Inferior parietal cortex (tissue), 1 donor: ENCODE measurements around the gene NOM1.

Source experiments
- DNase-seq: peaks from one replicate; pipeline ENCODE4 v3.0.0-alpha.2; 2016; ENCODE audit errors: extremely low spot score

The NOM1 gene

GRCh38 chr7:156985101-156985992 is 35.8 kb downstream of the NOM1 start:
- DNase-seq: no peak

GRCh38 chr7:156986378-156986777 is 36.9 kb downstream of the NOM1 start:
- no peak for DNase-seq

- no peak for DNase-seq
Observed at GRCh38 chr7:156988343-156989185, 39.1 kb downstream of the NOM1 start.

DNA sequence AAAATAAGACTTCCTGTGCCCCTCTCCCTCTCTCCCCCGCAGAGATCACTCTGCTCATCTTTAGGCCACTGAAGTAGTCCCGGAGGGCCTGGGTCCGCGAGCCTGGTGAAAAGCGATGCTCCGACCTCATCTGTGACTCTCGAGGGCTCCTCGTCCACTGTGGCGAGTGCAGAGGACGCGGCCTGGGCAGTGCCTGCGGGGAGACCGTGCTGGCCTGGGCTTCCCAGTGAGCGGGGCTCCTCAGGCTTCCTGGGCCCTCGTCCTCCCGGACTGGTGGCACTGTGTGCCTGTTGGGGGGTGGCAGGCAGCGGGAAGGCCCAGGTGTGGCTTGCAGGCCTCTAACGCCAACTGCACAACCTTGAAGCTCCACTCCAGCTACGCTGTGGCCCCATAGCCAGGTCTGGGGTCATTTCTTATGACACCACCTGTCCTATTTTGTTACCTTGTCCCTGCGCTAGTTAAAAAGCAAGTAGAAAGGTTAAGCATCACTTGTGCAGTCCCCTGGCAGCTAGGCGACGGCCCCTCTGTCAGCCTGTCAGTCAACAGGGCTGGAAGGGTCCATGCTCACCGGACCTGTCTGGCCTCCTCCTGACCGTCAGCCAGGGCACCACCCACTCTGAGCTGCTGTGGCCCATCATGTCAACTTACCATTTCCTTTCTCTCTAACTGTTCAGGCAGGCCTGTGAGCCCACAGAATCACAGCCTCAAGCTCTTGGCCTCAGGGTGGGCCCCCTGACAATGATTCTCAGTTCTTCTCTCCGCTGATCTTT is 40.4 kb downstream of the NOM1 start:
- DNase-seq: no peak

GRCh38 chr7:156993021-156993924 is 43.8 kb downstream of the NOM1 start:
- DNase-seq: no peak

DNA sequence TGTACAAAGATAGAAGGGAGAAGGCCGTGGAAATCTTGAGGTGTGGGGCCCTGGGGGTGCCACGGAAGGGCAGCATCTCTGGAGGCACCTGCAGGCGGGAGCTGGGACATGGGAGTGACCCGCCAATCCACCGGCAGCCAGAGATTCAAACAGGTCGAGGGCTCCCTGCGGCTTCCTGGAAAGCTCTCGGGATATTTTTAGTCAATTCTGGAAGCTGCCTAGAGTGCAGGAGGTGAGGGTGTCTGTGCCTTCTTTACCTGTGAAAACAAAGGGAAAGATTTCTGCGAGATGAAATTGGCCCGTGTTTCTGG is 44.4 kb downstream of the NOM1 start:
- no peak for DNase-seq

DNA sequence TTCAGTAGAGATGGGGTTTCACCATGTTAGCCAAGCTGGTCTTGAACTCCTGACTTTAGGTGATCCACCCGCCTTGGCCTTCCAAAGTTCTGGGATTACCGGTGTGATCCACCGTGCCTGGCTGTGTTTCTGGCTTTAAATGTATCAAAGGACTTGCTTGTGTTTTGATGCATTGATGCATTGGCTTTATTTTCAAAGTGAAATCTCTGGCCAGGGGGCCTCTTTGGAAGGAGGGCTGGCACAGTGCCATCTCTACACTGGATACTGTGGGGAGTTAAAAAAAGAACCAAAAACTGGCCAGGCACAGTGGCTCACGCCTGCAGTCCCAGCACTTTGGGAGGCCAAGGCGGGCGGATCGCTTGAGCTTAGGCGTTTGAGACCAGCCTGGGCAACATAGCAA is 44.9 kb downstream of the NOM1 start:
- DNase-seq: no peak

GRCh38 chr7:156998988-156999957 is 49.8 kb downstream of the NOM1 start:
- DNase-seq: no peak

DNA sequence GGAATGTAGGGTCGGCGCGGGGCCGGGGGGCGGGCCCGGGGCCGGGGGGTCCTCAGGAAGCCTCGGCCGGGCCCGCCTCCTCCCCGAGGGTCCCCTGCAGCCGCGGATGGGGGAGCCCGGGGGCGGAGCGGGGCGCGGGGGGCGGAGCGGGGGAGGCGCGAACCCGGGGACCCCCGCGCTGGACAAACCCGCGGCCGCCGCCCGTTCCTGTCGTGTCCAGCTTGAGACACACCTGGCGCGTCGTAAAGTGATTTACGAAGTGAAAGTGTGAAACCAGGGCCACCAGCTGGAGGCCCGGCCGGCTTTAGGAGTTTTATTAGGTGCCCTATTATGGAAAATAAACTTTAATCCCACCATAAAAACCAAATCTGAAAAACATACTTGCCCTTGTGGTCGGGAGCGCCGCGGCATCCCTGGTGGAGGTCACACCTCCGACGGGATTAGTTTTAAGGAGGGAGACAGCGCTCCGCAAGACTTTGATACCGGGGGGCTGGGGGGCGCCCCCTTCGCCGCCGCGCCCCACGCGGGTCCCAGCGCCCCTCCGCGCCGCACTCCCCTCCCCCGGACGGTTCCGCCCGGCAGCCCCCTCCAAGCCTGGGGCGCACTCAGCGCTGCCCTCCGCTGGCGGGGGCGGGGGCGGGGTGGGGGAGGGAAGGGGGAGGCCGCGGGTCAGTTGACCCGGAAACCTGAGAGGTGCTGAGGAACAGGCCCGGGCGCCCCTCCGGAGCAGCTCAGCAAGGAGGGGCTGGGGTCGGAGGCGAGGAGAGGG is 50.6 kb downstream of the NOM1 start:
- DNase-seq: no peak

GRCh38 chr7:157000741-157001653 is 51.5 kb downstream of the NOM1 start:
- no peak for DNase-seq

DNA sequence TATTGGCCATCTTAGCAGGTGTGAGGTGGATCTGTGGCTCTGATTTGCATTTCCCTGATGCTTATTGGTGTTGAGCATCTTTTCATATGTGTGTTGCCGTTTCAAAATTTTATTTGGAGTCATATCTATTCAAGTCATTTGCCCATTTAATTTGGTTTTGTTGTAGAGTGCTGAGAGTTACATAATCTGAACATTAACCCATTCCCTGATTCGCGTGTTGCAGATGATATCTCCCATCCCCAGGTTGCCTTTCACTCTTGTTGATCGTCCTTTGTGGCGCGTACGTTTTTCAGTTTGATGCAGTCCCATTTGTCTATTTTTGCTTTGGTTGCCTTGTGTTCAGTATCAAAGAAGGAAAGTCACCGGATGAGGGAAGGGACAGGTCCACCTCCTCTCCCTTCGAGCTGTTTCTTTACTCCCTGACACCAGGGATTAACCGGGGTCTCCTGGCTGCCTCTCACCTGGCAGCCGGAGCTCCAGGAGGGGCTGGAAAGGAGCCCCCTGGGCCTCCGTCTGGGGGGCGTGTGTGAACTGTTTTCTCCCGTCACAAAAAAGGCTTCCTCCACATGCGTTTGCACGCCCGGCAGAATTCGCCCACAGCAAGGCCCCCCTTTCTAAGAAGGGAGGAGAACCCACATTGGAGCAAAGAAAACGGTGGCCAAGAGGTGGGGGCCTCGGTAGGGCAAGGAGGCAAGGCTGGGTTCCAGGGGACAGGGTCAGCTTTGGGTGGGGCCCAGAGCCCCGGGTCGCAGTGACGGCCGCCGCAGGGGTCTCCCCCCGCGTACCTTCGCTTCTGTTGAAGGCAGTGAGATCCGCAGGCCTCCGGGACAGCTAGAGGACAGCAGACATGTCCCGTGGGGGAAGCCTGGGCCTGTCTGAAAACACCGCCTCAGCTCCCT is 52.7 kb downstream of the NOM1 start:
- DNase-seq: no peak

- no peak for DNase-seq
Observed at GRCh38 chr7:157002819-157003421, 53.4 kb downstream of the NOM1 start.

DNA sequence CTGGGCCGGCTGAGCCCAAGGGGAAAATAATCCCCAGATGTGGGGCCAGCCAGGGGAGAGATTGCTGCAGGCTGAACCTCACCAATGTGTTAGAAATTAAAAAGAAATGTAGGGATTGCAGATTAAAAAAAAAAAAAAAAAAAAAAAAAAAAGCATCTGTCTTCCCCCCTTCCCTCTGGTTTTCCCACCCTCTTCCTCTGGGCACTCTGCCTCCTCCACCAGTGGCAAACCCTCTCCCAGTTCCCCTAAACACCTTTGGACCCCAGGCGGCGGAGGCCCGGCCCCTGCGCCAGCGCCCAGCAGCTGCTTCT is 53.9 kb downstream of the NOM1 start:
- DNase-seq: no peak

DNA sequence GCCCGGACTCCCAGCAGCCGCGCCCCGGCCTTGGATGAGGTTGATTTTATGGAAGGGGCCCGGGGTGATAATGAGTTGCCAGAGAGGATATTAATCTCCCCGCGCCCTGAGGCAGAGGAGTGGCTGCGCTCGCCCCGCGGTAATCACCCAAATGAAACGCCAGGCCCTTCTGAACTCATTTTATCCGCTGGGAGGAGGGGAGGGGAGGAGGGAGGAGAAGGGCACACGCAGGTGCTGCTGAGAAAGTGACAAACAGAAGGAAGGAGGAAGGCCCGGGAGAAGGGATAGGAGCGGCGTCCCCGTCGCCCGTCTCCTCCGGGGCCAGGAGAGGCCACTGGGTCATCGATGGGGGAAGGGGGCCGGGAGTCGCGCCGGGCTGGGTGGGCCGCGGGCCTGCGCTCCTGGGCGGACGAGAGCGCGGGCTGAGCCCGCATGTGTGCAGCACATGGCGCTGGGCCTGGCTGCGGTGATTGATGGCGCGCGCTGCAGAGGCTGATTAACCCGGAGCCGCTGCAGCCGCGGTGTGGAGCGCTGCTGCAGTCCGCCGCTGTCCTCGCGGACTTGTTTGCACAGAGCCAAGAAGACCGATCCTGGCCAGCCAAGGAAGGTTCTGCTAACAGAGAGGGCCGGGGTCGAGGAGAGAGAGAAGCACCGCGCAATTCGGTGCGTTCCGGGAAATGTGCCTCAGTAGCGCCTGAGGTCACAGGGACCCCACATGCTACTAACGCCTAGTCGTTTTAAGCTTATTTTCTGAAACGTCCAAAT is 54.4 kb downstream of the NOM1 start:
- DNase-seq: no peak

DNA sequence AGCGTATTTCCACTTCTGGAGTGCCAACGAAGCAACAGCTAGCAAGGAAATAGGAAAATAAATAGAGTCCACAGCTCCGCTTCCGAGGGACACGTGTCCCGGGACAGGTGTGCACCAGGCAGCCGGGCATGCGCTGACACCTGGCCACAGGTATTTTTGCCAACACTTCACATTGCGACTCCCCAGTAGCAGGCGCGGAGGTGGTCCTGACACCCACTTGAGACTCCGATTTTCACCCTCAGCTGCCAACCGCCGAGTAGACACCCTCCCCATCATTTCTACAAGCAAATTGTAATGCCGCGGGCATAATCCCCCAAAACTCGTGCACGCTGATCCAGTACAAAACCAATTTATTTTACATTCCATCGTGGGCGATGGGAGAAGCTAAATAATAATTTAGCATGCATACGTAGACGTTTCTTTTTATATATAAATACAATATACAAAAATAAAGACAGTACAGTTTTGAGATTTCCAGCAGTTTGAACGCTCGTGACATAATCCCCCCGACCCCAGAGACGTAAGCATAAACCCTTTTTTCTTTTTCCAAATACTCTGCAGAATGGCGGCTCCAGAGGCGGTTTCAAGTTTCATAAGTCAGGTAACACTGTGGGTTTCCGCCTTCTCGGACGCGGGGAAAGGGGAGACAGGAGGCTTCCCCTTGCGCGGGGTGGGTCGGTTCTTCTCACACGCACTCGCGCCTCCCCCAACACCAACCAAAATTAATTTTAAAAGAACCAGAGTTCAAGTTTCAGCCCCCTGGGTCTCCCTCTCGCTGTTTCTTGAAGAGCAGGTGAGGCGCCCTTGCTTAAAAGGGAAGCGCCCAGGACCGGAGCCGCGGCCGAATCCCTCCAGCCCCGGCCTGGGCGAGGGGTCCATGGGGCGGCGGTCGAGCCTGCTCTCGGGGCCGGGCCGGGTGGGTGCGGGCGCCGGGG is 55.3 kb downstream of the NOM1 start:
- no peak for DNase-seq
